HCT116 (cell line): ENCODE results near the gene GSTT2. TPM values are rescaled to one million over a fixed set of nuclear protein-coding genes. Genes with fewer than 3 reads are reported as not detected.
"Not testable (repeated sequence)": the region's sequence is repeated elsewhere in the genome, so short reads cannot be mapped to it uniquely, and the experiment has no call there.

Source experiments
- ATAC-seq: fragments of 200-7000 bp; cut with Tn5 transposase; 2 replicates; pipeline ENCODE4 v1.9.1; 2020; ENCODE audit warnings: mild to moderate bottlenecking, moderate library complexity
- BruUV-seq: library from RNA; stranded (reverse); fragments of 400-500 nt; replicated peaks from 2 replicates; lab custom pipeline; 2021; lab: Mats Ljungman, UMichigan
- CTCF ChIA-PET: fragments of 300-600 bp; sonication (Branson Sonifier 250); formaldehyde crosslinking; loops from one replicate; lab custom pipeline; 2021; ENCODE audit warnings: antibody characterized with exemption; lab: Charles Lee
- POLR2A ChIA-PET: fragments of 300-600, 350-600 bp; sonication (Branson Sonifier 250); formaldehyde crosslinking; loops from one replicate; lab custom pipeline; 2021; ENCODE audit warnings: antibody characterized with exemption; lab: Charles Lee
- RAD21 ChIA-PET, 2 experiments: fragments of 300-600 bp; sonication (Branson Sonifier 250); formaldehyde crosslinking; loops; one replicate each; lab custom pipeline; 2023; ENCODE audit warnings: low total read pairs in 2 of 2; ENCODE audit not compliant: uncharacterized antibody in 2 of 2, unreplicated experiment in 2 of 2, low non-redundant PET in 1 of 2; lab: Charles Lee
- DNase-seq: peaks from one replicate; pipeline ENCODE4 v3.0.0-alpha.2; 2010; ENCODE audit warnings: low read depth, low spot score
- H2AFZ ChIP-seq: fragments of 200-600 bp; shearing (Covaris generic), sonication (generic); 2 replicates; pipeline ENCODE4 v1.6.1; 2017; ENCODE audit warnings: low read depth, mixed run types, mixed read lengths, antibody characterized with exemption, low read length; ENCODE audit not compliant: poor library complexity, severe bottlenecking
- H3K27ac ChIP-seq: 2 replicates; pipeline ENCODE4 v1.5.1; 2012; ENCODE audit warnings: low read depth, low read length
- H3K27me3 ChIP-seq: fragments of 200-600 bp; sonication (generic); 2 replicates; pipeline ENCODE4 v1.6.1; 2016; ENCODE audit warnings: mixed run types, low read length, mixed read lengths; ENCODE audit not compliant: insufficient read depth
- H3K36me3 ChIP-seq, 2 experiments: fragments of 200-500 bp in 1 of 2; fragments of 200-600 bp in 1 of 2; sonication (Bioruptor generic) in 1 of 2; sonication (generic) in 1 of 2; 2 replicates each; pipeline versions ENCODE4 v1.5.1 to v1.6.1; 2014 to 2016; ENCODE audit warnings: low read length in 2 of 2, inconsistent platforms in 1 of 2, mixed read lengths in 1 of 2, mixed run types in 1 of 2; ENCODE audit not compliant: insufficient read depth in 2 of 2, control insufficient read depth in 1 of 2
- H3K4me1 ChIP-seq, 2 experiments: fragments of 200-600 bp in 1 of 2; sonication (generic) in 1 of 2; 2 replicates each; pipeline versions ENCODE4 v1.5.1 to v1.6.1; 2012 to 2017; ENCODE audit warnings: low read length in 2 of 2, inconsistent platforms in 1 of 2, mild to moderate bottlenecking in 1 of 2, mixed read lengths in 1 of 2, mixed run types in 1 of 2, moderate library complexity in 1 of 2; ENCODE audit not compliant: insufficient read depth in 2 of 2, control insufficient read depth in 1 of 2
- H3K4me2 ChIP-seq: fragments of 200-600 bp; sonication (generic); 2 replicates; pipeline ENCODE4 v1.6.1; 2017; ENCODE audit warnings: mixed run types, low read length, mixed read lengths
- H3K4me3 ChIP-seq, 2 experiments: fragments of 200-600 bp in 1 of 2; sonication (generic) in 1 of 2; replicated peaks in 1 of 2; 2 replicates each; pipeline ENCODE4 v1.5.1; 2011 to 2016; ENCODE audit warnings: low read length in 2 of 2, control low read depth in 1 of 2, low read depth in 1 of 2, mild to moderate bottlenecking in 1 of 2, mixed read lengths in 1 of 2, mixed run types in 1 of 2
- H3K79me2 ChIP-seq: fragments of 200-600 bp; sonication (generic); 2 replicates; pipeline ENCODE4 v1.6.1; 2017; ENCODE audit warnings: mild to moderate bottlenecking, mixed run types, low read length, moderate library complexity, mixed read lengths; ENCODE audit not compliant: insufficient read depth
- H3K9ac ChIP-seq: fragments of 200-600 bp; sonication (generic); 2 replicates; pipeline ENCODE4 v1.6.1; 2016; ENCODE audit warnings: low read length, mixed read lengths
- H3K9me2 ChIP-seq: fragments of 200-600 bp; sonication (generic), shearing (Covaris generic); 2 replicates; pipeline ENCODE4 v1.6.1; 2017; ENCODE audit warnings: mixed run types, mild to moderate bottlenecking, moderate library complexity; ENCODE audit not compliant: insufficient read depth
- H3K9me3 ChIP-seq, 2 experiments: fragments of 200-500 bp in 1 of 2; fragments of 200-600 bp in 1 of 2; sonication (Bioruptor generic) in 1 of 2; sonication (generic) in 1 of 2; 2 replicates each; pipeline ENCODE4 v1.6.1; 2014 to 2017; ENCODE audit warnings: low read length in 2 of 2, mixed read lengths in 2 of 2, inconsistent platforms in 1 of 2, low read depth in 1 of 2, mild to moderate bottlenecking in 1 of 2, mixed run types in 1 of 2, moderate library complexity in 1 of 2; ENCODE audit not compliant: control insufficient read depth in 1 of 2, insufficient read depth in 1 of 2
- H4K20me1 ChIP-seq: fragments of 200-600 bp; sonication (generic), shearing (Covaris generic); 2 replicates; pipeline ENCODE4 v1.6.1; 2017; ENCODE audit warnings: mixed run types, mild to moderate bottlenecking, moderate library complexity; ENCODE audit not compliant: insufficient read depth
- EZH2phosphoT487 ChIP-seq: fragments of 200-600 bp; IDR thresholded peaks from 2 replicates; pipeline ENCODE4 v1.6.1; 2018; ENCODE audit warnings: antibody characterized with exemption, borderline replicate concordance
- FOSL1 ChIP-seq: IDR thresholded peaks from 2 replicates; pipeline ENCODE4 v1.6.1; 2012; ENCODE audit warnings: low read depth
- RAD21 ChIP-seq: IDR thresholded peaks from 2 replicates; pipeline ENCODE4 v1.6.1; 2012; ENCODE audit warnings: low read depth, mild to moderate bottlenecking
- ZFX ChIP-seq: fragments of 450-650 bp; IDR thresholded peaks from 2 replicates; pipeline ENCODE4 v1.6.1; 2017
- intact Hi-C: fragments of 100-400 bp; cut with micrococcal nuclease; formaldehyde crosslinking; loops from 2 replicates; pipeline ENCODE4 v1.10.0; 2022
- total RNA-seq: library from RNA; stranded (reverse); gene quantifications from one replicate; pipeline ENCODE4 v1.2.1, GENCODE V29; 2021; ENCODE audit not compliant: unreplicated experiment
- TF ChIP-seq, protein P1 (sequence below): IDR thresholded peaks from 2 replicates; pipeline ENCODE4 v1.6.1; 2012
- TF ChIP-seq, protein P2 (sequence below), 3 experiments: fragments of 200-600 bp in 1 of 3; sonication (generic) in 1 of 3; IDR thresholded peaks in 2 of 3; conservative IDR thresholded peaks in 1 of 3; 2 replicates each; pipeline ENCODE4 v1.5.1; 2012 to 2017; ENCODE audit warnings: low read depth in 2 of 3, low read length in 2 of 3, antibody characterized with exemption in 1 of 3, borderline replicate concordance in 1 of 3, control low read depth in 1 of 3, mild to moderate bottlenecking in 1 of 3, mixed read lengths in 1 of 3, mixed run types in 1 of 3, moderate library complexity in 1 of 3; ENCODE audit not compliant: insufficient read depth in 1 of 3
- TF ChIP-seq, protein P3 (sequence below): IDR thresholded peaks from 2 replicates; pipeline ENCODE4 v1.6.1; 2012; ENCODE audit warnings: low read depth

The GSTT2 gene
- total RNA-seq, 1 experiment from 2014 or later: 5.1 TPM

DNA sequence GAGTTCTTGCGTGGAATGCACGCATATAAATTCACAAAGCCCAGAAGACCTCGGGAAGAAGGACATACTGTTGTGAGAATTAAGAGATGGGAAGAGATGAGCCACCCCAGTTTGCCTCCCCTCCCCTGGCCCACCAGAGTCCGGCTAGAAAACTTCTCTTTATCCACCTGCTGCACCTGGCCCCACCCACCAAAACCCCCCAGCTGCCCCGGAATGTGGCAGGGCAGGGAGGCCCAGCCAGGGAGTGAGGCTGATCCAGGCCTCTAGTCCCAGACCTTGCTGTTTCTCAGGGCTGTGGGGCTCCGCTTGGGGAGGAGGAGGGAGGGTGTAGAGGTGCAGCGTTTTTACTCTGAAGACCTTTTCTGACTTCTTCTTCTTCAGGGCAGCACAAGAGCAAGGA, 633 bp downstream of the GSTT2 start:
- H3K9me2 ChIP-seq, H3K9me3 ChIP-seq, H3K4me1 ChIP-seq, H3K36me3 ChIP-seq, RAD21 ChIA-PET, DNase-seq, H3K27me3 ChIP-seq, H3K27ac ChIP-seq, H3K79me2 ChIP-seq, ATAC-seq, H2AFZ ChIP-seq, POLR2A ChIA-PET, CTCF ChIA-PET, H4K20me1 ChIP-seq: not testable (repeated sequence)
- Histone ChIP-seq H3K4me3 (peak overlapping the region; percentile 35 to 51), H3K4me2 (peak overlapping the region; percentile 66), H3K9ac (peak overlapping the region; percentile 30; the same call in 1 of the 2 replicates)
- intact Hi-C loops: loop anchor here (5.0 to 10.0 kb wide), 3 partner anchors 197 to 544 kb away; no protein-coding TSS in a partner anchor
- TSS peak; percentile 58 for BruUV-seq

DNA sequence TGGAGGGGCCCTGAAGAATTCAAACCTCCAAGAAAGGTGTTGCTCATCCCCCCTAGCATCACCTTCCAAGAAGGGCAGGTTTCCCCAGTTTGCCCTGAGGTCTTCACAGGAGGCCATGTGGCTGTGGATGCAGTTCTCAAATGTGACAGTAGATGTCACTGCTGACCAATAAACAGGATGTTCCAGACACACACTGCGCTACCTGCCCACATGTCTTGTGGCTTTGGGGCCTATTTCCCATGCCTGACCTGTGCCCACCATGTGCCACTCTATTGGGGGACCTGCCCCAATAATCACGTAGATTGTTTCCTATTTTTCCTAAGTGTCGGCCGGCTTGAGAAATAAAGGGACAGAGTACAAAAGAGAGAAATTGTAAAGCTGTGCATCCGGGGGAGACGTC, 4.5 kb downstream of the GSTT2 start:
- TF ChIP-seq RAD21 (peak; percentile 89), ZFX (peak; percentile 30; the same call in 1 of the 2 replicates), FOSL1 (no peak), EZH2phosphoT487 (no peak)
- TF ChIP-seq, protein P1, sequence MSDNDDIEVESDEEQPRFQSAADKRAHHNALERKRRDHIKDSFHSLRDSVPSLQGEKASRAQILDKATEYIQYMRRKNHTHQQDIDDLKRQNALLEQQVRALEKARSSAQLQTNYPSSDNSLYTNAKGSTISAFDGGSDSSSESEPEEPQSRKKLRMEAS: peak; percentile 40; the same call in 1 of the 2 replicates
- TF ChIP-seq, protein P2, sequence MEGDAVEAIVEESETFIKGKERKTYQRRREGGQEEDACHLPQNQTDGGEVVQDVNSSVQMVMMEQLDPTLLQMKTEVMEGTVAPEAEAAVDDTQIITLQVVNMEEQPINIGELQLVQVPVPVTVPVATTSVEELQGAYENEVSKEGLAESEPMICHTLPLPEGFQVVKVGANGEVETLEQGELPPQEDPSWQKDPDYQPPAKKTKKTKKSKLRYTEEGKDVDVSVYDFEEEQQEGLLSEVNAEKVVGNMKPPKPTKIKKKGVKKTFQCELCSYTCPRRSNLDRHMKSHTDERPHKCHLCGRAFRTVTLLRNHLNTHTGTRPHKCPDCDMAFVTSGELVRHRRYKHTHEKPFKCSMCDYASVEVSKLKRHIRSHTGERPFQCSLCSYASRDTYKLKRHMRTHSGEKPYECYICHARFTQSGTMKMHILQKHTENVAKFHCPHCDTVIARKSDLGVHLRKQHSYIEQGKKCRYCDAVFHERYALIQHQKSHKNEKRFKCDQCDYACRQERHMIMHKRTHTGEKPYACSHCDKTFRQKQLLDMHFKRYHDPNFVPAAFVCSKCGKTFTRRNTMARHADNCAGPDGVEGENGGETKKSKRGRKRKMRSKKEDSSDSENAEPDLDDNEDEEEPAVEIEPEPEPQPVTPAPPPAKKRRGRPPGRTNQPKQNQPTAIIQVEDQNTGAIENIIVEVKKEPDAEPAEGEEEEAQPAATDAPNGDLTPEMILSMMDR (IDR thresholded peaks at IDR 0.05 in 2 of 3, conservative IDR thresholded peaks at IDR 0.05 in 1 of 3; ENCODE audit: borderline replicate concordance in 1 of 3, insufficient read depth in 1 of 3, low read depth in 2 of 3, low read length in 2 of 3): peak; percentile 75 to 81 (median 76)
- TF ChIP-seq, protein P3, sequence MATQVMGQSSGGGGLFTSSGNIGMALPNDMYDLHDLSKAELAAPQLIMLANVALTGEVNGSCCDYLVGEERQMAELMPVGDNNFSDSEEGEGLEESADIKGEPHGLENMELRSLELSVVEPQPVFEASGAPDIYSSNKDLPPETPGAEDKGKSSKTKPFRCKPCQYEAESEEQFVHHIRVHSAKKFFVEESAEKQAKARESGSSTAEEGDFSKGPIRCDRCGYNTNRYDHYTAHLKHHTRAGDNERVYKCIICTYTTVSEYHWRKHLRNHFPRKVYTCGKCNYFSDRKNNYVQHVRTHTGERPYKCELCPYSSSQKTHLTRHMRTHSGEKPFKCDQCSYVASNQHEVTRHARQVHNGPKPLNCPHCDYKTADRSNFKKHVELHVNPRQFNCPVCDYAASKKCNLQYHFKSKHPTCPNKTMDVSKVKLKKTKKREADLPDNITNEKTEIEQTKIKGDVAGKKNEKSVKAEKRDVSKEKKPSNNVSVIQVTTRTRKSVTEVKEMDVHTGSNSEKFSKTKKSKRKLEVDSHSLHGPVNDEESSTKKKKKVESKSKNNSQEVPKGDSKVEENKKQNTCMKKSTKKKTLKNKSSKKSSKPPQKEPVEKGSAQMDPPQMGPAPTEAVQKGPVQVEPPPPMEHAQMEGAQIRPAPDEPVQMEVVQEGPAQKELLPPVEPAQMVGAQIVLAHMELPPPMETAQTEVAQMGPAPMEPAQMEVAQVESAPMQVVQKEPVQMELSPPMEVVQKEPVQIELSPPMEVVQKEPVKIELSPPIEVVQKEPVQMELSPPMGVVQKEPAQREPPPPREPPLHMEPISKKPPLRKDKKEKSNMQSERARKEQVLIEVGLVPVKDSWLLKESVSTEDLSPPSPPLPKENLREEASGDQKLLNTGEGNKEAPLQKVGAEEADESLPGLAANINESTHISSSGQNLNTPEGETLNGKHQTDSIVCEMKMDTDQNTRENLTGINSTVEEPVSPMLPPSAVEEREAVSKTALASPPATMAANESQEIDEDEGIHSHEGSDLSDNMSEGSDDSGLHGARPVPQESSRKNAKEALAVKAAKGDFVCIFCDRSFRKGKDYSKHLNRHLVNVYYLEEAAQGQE: no peak
- Histone ChIP-seq H3K4me1 (no peaks in the 10 kb centered on the region), H3K36me3 (no peaks in the 10 kb centered on the region), H4K20me1 (no peaks in the 10 kb centered on the region), H3K27me3 (no peaks in the 10 kb centered on the region), H3K9me3 (no peaks in the 10 kb centered on the region), H3K4me3 (no peak overlapping the region), H3K27ac (no peak overlapping the region), H3K79me2 (no peaks in the 10 kb centered on the region), H3K4me2 (no peak overlapping the region), H2AFZ (peak overlapping the region; percentile 61), H3K9ac (no peak overlapping the region), H3K9me2 (no peaks in the 10 kb centered on the region)
- ChIA-PET POLR2A (no interaction called here), CTCF (interaction anchor here (1.0 kb wide), 2 partner anchors 191 to 263 kb away, joined by 4 to 17 read pairs; no protein-coding TSS in a partner anchor), RAD21 (no interaction called here)
- intact Hi-C loops: loop anchor here (5.0 to 10.0 kb wide), 3 partner anchors 193 to 540 kb away; no protein-coding TSS in a partner anchor
- ATAC-seq (peak; percentile 66), DNase-seq (peak; percentile 48)
- BruUV-seq: no TSS peak

DNA sequence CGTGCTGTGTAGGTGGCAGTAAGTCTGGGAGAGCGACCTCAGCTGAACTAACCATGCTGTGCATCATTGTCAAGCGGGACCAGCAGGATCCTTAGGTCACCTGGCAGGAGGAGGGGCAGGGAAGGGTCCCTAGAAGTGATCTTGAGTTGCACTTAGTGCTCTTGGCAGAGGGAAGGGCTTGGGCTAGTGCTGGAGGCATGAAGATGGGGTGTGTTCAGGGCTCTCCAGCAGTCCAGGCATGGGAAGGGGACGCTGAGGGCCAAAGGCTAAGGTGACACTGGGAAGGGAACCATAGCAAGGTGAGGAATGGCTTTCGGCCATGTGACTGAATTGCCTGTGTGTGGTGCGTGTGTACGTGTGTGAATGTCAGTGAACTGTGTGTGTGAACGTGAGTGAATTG, 6.2 kb downstream of the GSTT2 start:
- H3K79me2 ChIP-seq, H3K4me2 ChIP-seq, CTCF ChIA-PET, DNase-seq, ATAC-seq, H3K27me3 ChIP-seq, H2AFZ ChIP-seq, RAD21 ChIA-PET, POLR2A ChIA-PET, H3K9me3 ChIP-seq, H4K20me1 ChIP-seq, H3K9me2 ChIP-seq, H3K9ac ChIP-seq, BruUV-seq, H3K4me1 ChIP-seq, H3K36me3 ChIP-seq, H3K4me3 ChIP-seq, H3K27ac ChIP-seq: not testable (repeated sequence)
- intact Hi-C loops: loop anchor here (10.0 kb wide), 1 partner anchor 539 kb away; no protein-coding TSS in a partner anchor
